SK-N-SH (cell line): ENCODE data around the gene PRICKLE1. TPM values are rescaled to one million over a fixed set of nuclear protein-coding genes. Genes with fewer than 3 reads are reported as not detected.

Source experiments
- CTCF ChIA-PET: fragments of 300-600, 350-600 bp; formaldehyde crosslinking; extraction: SDS; loops from one replicate; lab custom pipeline; 2021; lab: Yijun Ruan, JAX
- POLR2A ChIA-PET: fragments of 350-600 bp; sonication (Branson Sonifier 250); formaldehyde crosslinking; extraction: SDS; loops from one replicate; lab custom pipeline; 2020; ENCODE audit warnings: antibody characterized with exemption, inconsistent platforms; lab: Yijun Ruan, JAX
- DNase-seq: peaks from one replicate; pipeline ENCODE4 v3.0.0; 2012
- H2AFZ ChIP-seq: fragments of 200-600 bp; sonication (generic); 2 replicates; pipeline ENCODE4 v1.8.1; 2016; ENCODE audit warnings: antibody characterized with exemption, mild to moderate bottlenecking, low read depth
- H3F3A ChIP-seq: fragments of 200-600 bp; sonication (generic); replicated peaks from 2 replicates; pipeline ENCODE3; 2016; ENCODE audit warnings: antibody characterized with exemption, mild to moderate bottlenecking; ENCODE audit not compliant: insufficient read depth
- H3K27ac ChIP-seq, 2 experiments: fragments of 200-500 bp in 1 of 2; fragments of 200-600 bp in 1 of 2; sonication (Bioruptor generic) in 1 of 2; sonication (generic), shearing (Covaris generic) in 1 of 2; 2 replicates each; pipeline versions ENCODE4 v1.5.1 to v1.6.1; 2014 to 2016; ENCODE audit warnings: low read depth in 2 of 2, inconsistent platforms in 1 of 2, low read length in 1 of 2, mild to moderate bottlenecking in 1 of 2, mixed read lengths in 1 of 2
- H3K27me3 ChIP-seq: fragments of 200-600 bp; sonication (generic), shearing (Covaris generic); 2 replicates; pipeline ENCODE4 v1.6.1; 2016; ENCODE audit warnings: mixed run types; ENCODE audit not compliant: insufficient read depth
- H3K36me3 ChIP-seq, 2 experiments: fragments of 200-500 bp in 1 of 2; fragments of 200-600 bp in 1 of 2; sonication (Bioruptor generic) in 1 of 2; sonication (generic) in 1 of 2; replicated peaks in 1 of 2; 2 replicates each; pipeline versions ENCODE3 to v1.5.1; 2014 to 2016; ENCODE audit warnings: low read length in 1 of 2, mild to moderate bottlenecking in 1 of 2; ENCODE audit not compliant: insufficient read depth in 2 of 2, control insufficient read depth in 1 of 2
- H3K4me1 ChIP-seq, 2 experiments: fragments of 200-500 bp in 1 of 2; fragments of 200-600 bp in 1 of 2; sonication (Bioruptor generic) in 1 of 2; sonication (generic), shearing (Covaris generic) in 1 of 2; 2 replicates each; pipeline versions ENCODE4 v1.5.1 to v1.6.1; 2014 to 2016; ENCODE audit warnings: low read depth in 1 of 2, low read length in 1 of 2, mixed run types in 1 of 2; ENCODE audit not compliant: insufficient read depth in 2 of 2, control insufficient read depth in 1 of 2
- H3K4me2 ChIP-seq: fragments of 200-600 bp; sonication (generic), shearing (Covaris generic); 2 replicates; pipeline ENCODE4 v1.6.1; 2017; ENCODE audit warnings: mixed run types
- H3K4me3 ChIP-seq, 2 experiments: fragments of 200-500 bp in 1 of 2; fragments of 200-600 bp in 1 of 2; sonication (Bioruptor generic) in 1 of 2; sonication (generic), shearing (Covaris generic) in 1 of 2; 2 replicates each; pipeline versions ENCODE4 v1.5.1 to v1.8.1; 2014 to 2016; ENCODE audit warnings: low read depth in 2 of 2, inconsistent platforms in 1 of 2, low read length in 1 of 2, mild to moderate bottlenecking in 1 of 2, mixed read lengths in 1 of 2, moderate library complexity in 1 of 2
- H3K79me2 ChIP-seq: fragments of 200-600 bp; sonication (generic); 2 replicates; pipeline ENCODE4 v1.8.1; 2017; ENCODE audit warnings: mild to moderate bottlenecking; ENCODE audit not compliant: insufficient read depth
- H3K9ac ChIP-seq: fragments of 200-600 bp; sonication (generic); 2 replicates; pipeline ENCODE4 v1.6.1; 2017; ENCODE audit warnings: mixed run types
- H3K9me2 ChIP-seq: fragments of 200-600 bp; sonication (generic); 2 replicates; pipeline ENCODE4 v1.6.1; 2017; ENCODE audit warnings: mixed run types
- H3K9me3 ChIP-seq: fragments of 200-600 bp; sonication (generic); 2 replicates; pipeline ENCODE4 v1.6.1; 2017; ENCODE audit warnings: mixed run types, mild to moderate bottlenecking, moderate library complexity
- H4K20me1 ChIP-seq: fragments of 200-600 bp; sonication (generic); 2 replicates; pipeline ENCODE4 v1.6.1; 2017; ENCODE audit warnings: mild to moderate bottlenecking, mixed run types; ENCODE audit not compliant: insufficient read depth
- CHD2 ChIP-seq: fragments of 150-350 bp; IDR thresholded peaks from 2 replicates; pipeline ENCODE4 v1.6.1; 2018; ENCODE audit warnings: low read length; ENCODE audit not compliant: partially characterized antibody
- EP300 ChIP-seq, 2 experiments: IDR thresholded peaks; 2 replicates each; pipeline versions ENCODE4 v1.4.0 to v1.6.1; 2012; ENCODE audit warnings: borderline replicate concordance in 1 of 2, low read depth in 1 of 2, low read length in 1 of 2
- EZH2phosphoT487 ChIP-seq: fragments of 200-600 bp; sonication (generic); IDR thresholded peaks from 2 replicates; pipeline ENCODE4 v1.6.1; 2017; ENCODE audit warnings: low read depth, mixed run types, mild to moderate bottlenecking, antibody characterized with exemption, moderate library complexity, borderline replicate concordance
- FOSL2 ChIP-seq: IDR thresholded peaks from 2 replicates; pipeline ENCODE4 v1.4.0; 2012; ENCODE audit warnings: low read depth, mild to moderate bottlenecking, moderate library complexity, borderline replicate concordance
- JUND ChIP-seq: IDR thresholded peaks from 2 replicates; pipeline ENCODE4 v1.4.0; 2012
- MXI1 ChIP-seq: IDR thresholded peaks from 2 replicates; pipeline ENCODE4 v1.6.1; 2012; ENCODE audit warnings: mild to moderate bottlenecking, low read depth, low read length, improper control_type of control experiment
- NFIC ChIP-seq: IDR thresholded peaks from 2 replicates; pipeline ENCODE4 v1.4.0; 2012; ENCODE audit warnings: borderline replicate concordance
- POLR2AphosphoS5 ChIP-seq: IDR thresholded peaks from 2 replicates; pipeline ENCODE4 v1.6.1; 2012; ENCODE audit warnings: low read depth, low read length
- RAD21 ChIP-seq: IDR thresholded peaks from 2 replicates; pipeline ENCODE4 v1.6.1; 2012; ENCODE audit warnings: mild to moderate bottlenecking, low read length
- SIN3A ChIP-seq: IDR thresholded peaks from 2 replicates; pipeline ENCODE4 v1.6.1; 2012; ENCODE audit warnings: low read depth, mild to moderate bottlenecking, low read length, moderate library complexity, borderline replicate concordance
- TAF1 ChIP-seq: IDR thresholded peaks from 2 replicates; pipeline ENCODE4 v1.6.1; 2012; ENCODE audit warnings: low read depth, mild to moderate bottlenecking, low read length, moderate library complexity, borderline replicate concordance
- TCF12 ChIP-seq: IDR thresholded peaks from 2 replicates; pipeline ENCODE4 v1.4.0; 2012
- TEAD4 ChIP-seq: IDR thresholded peaks from 2 replicates; pipeline ENCODE4 v1.4.0; 2012; ENCODE audit warnings: mild to moderate bottlenecking, borderline replicate concordance; ENCODE audit not compliant: insufficient read depth
- YY1 ChIP-seq: IDR thresholded peaks from 2 replicates; pipeline ENCODE4 v1.4.0; 2012; ENCODE audit warnings: low read depth, mild to moderate bottlenecking
- WGBS: methylation state at CpG from one replicate; pipeline ENCODE4 v1.1.6; 2017; ENCODE audit warnings: low lambda C conversion rate; 5-methylcytosine and 5-hydroxymethylcytosine counted together
- polyA plus RNA-seq, 3 experiments: library from polyadenylated mRNA; depleted of rRNA; stranded (reverse); fragments of >200 nt; gene quantifications; 2 replicates each; pipeline ENCODE4 v1.2.3, GENCODE V29; 2012
- TF ChIP-seq, protein P1 (sequence below): fragments of 200-600 bp; sonication (generic); IDR thresholded peaks from 2 replicates; pipeline ENCODE4 v1.6.1; 2017; ENCODE audit warnings: antibody characterized with exemption, mild to moderate bottlenecking, moderate library complexity
- TF ChIP-seq, protein P2 (sequence below): IDR thresholded peaks from 2 replicates; pipeline ENCODE4 v1.6.1; 2012; ENCODE audit warnings: mild to moderate bottlenecking, low read depth, low read length, moderate library complexity
- TF ChIP-seq, protein P3 (sequence below): IDR thresholded peaks from 2 replicates; pipeline ENCODE4; 2012

PRICKLE1 gene
- polyA plus RNA-seq, 1 of the 3 experiments (the other 2 are of a cell fraction): 1.2 TPM

DNA sequence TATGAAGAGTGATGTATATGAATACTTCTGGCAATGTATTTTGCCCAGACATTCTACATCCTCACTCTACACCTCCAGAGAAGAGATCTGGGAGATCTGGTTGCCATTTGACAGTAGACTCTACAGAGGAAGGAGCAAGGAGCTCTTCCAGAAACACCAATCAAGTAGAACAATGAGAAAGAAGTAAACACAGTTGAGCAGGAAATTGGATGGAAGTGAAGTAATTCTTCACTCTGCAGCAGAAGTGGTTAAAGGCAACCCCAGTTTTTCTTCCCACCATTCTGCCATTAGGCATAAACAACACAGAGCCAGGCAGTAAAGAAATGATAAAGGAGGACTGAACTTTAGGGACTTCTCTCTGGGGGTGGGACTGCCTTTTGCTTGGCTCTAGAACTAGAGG, 48.5 kb upstream of the PRICKLE1 start:
- Histone ChIP-seq H3K36me3 (no peaks in the 10 kb centered on the region), H3K4me3 (no peak overlapping the region), H3F3A (no peaks in the 10 kb centered on the region), H3K27ac (no peak overlapping the region), H3K27me3 (no peaks in the 10 kb centered on the region), H3K4me2 (no peak overlapping the region), H3K4me1 (no peaks in the 10 kb centered on the region), H3K9me2 (no peaks in the 10 kb centered on the region), H3K9me3 (no peaks in the 10 kb centered on the region), H3K9ac (no peak overlapping the region), H4K20me1 (no peaks in the 10 kb centered on the region), H2AFZ (no peak overlapping the region), H3K79me2 (no peaks in the 10 kb centered on the region)
- no peak for DNase-seq
- ChIA-PET POLR2A (no interaction called here), CTCF (no interaction called here)
- no peak for TF ChIP-seq TEAD4
- no peak for TF ChIP-seq EZH2phosphoT487
- TF ChIP-seq, protein P1, sequence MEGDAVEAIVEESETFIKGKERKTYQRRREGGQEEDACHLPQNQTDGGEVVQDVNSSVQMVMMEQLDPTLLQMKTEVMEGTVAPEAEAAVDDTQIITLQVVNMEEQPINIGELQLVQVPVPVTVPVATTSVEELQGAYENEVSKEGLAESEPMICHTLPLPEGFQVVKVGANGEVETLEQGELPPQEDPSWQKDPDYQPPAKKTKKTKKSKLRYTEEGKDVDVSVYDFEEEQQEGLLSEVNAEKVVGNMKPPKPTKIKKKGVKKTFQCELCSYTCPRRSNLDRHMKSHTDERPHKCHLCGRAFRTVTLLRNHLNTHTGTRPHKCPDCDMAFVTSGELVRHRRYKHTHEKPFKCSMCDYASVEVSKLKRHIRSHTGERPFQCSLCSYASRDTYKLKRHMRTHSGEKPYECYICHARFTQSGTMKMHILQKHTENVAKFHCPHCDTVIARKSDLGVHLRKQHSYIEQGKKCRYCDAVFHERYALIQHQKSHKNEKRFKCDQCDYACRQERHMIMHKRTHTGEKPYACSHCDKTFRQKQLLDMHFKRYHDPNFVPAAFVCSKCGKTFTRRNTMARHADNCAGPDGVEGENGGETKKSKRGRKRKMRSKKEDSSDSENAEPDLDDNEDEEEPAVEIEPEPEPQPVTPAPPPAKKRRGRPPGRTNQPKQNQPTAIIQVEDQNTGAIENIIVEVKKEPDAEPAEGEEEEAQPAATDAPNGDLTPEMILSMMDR: no peak
- TF ChIP-seq, protein P2, sequence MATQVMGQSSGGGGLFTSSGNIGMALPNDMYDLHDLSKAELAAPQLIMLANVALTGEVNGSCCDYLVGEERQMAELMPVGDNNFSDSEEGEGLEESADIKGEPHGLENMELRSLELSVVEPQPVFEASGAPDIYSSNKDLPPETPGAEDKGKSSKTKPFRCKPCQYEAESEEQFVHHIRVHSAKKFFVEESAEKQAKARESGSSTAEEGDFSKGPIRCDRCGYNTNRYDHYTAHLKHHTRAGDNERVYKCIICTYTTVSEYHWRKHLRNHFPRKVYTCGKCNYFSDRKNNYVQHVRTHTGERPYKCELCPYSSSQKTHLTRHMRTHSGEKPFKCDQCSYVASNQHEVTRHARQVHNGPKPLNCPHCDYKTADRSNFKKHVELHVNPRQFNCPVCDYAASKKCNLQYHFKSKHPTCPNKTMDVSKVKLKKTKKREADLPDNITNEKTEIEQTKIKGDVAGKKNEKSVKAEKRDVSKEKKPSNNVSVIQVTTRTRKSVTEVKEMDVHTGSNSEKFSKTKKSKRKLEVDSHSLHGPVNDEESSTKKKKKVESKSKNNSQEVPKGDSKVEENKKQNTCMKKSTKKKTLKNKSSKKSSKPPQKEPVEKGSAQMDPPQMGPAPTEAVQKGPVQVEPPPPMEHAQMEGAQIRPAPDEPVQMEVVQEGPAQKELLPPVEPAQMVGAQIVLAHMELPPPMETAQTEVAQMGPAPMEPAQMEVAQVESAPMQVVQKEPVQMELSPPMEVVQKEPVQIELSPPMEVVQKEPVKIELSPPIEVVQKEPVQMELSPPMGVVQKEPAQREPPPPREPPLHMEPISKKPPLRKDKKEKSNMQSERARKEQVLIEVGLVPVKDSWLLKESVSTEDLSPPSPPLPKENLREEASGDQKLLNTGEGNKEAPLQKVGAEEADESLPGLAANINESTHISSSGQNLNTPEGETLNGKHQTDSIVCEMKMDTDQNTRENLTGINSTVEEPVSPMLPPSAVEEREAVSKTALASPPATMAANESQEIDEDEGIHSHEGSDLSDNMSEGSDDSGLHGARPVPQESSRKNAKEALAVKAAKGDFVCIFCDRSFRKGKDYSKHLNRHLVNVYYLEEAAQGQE: no peak
- no peak for TF ChIP-seq RAD21

DNA sequence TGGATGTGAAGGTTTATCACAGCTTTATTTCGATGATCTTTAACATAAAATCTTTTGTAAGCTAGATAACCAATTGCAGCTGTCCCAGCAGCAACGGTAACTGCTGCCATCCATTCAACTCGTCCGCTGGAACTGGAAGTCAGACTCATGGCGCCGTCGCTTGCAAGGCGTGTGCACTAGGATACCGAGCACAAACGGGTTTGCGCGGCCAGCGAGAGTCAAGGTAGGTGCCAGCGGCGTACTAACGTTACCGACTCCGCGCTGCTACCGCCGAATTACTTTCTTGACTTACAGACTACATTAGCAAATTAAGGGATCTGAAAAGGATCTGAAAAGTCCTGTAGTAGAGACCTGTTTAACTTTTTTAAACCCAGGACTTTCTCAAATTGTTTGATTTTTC, 47.4 kb upstream of the PRICKLE1 start:
- H3K4me3 ChIP-seq: no peak overlapping the region
- no peaks in the 10 kb centered on the region for H3K4me1 ChIP-seq
- H4K20me1 ChIP-seq: no peaks in the 10 kb centered on the region
- no peaks in the 10 kb centered on the region for H3K9me3 ChIP-seq
- H3K9ac ChIP-seq: no peak overlapping the region
- no peak for DNase-seq
- no peaks in the 10 kb centered on the region for H3K79me2 ChIP-seq
- no peaks in the 10 kb centered on the region for H3K36me3 ChIP-seq
- 88% methylated on average over 21 of the region's 21 CpGs for WGBS
- H3K9me2 ChIP-seq: no peaks in the 10 kb centered on the region
- ChIA-PET POLR2A (no interaction called here), CTCF (no interaction called here)
- no peaks in the 10 kb centered on the region for H3K27me3 ChIP-seq
- no peak overlapping the region for H3K27ac ChIP-seq
- H3K4me2 ChIP-seq: no peak overlapping the region
- H2AFZ ChIP-seq: no peak overlapping the region
- H3F3A ChIP-seq: no peaks in the 10 kb centered on the region
- TF ChIP-seq, protein P2: no peak
- no peak for TF ChIP-seq EZH2phosphoT487
- no peak for TF ChIP-seq EP300 (IDR thresholded peaks at IDR 0.05; ENCODE audit: borderline replicate concordance in 1 of 2, low read depth in 1 of 2, low read length in 1 of 2)
- no peak for TF ChIP-seq TCF12
- no peak for TF ChIP-seq MXI1
- TF ChIP-seq JUND: no peak
- no peak for TF ChIP-seq YY1
- no peak for TF ChIP-seq FOSL2
- TF ChIP-seq TAF1: no peak
- TF ChIP-seq CHD2: no peak
- TF ChIP-seq SIN3A: no peak
- no peak for TF ChIP-seq NFIC
- TF ChIP-seq, protein P3, sequence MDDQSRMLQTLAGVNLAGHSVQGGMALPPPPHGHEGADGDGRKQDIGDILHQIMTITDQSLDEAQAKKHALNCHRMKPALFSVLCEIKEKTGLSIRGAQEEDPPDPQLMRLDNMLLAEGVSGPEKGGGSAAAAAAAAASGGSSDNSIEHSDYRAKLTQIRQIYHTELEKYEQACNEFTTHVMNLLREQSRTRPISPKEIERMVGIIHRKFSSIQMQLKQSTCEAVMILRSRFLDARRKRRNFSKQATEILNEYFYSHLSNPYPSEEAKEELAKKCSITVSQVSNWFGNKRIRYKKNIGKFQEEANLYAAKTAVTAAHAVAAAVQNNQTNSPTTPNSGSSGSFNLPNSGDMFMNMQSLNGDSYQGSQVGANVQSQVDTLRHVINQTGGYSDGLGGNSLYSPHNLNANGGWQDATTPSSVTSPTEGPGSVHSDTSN: no peak
- TF ChIP-seq POLR2AphosphoS5: no peak
- TF ChIP-seq TEAD4: no peak
